DMS 273 (cell line): Measurements from ENCODE around the gene NDUFA5.
A peak's percentile ranks its signal among the peaks of the same experiment; 100 is the strongest.
"Not testable (repeated sequence)": the region's sequence is repeated elsewhere in the genome, so short reads cannot be mapped to it uniquely, and the experiment has no call there.

ENCODE experiments used
- DNase-seq: peaks from one replicate; lab custom pipeline; 2025; ENCODE audit not compliant: unreplicated experiment; lab: John Stamatoyannopoulos, UW

NDUFA5 gene

DNA sequence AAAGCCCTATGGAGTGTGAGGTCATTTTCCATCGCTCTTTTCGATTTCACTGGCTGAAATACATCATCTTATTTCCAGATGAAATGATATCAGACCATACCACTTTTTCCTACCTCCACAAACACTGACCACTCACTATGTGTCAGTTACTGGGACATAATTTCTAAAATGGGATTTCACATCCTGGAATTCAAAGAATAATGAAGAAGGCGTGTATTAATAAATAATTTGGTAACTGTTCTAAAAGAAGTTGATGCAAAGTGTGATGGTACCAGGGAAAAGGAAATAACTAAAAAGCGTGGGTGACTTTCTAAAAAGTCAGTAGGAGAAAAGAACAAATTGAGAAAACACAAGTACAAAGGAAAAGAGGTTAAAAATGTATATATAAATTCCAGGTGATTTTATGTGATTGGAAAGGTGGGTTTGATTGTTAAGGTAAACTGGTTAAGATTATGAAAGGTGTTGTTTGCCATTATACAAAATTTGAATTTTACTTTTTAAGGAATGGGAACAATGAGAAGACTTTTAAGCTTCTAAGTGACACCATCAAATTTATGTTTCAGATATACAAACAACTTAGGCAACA, 764 bp upstream of the NDUFA5 start:
- DNase-seq, result no peak

DNA sequence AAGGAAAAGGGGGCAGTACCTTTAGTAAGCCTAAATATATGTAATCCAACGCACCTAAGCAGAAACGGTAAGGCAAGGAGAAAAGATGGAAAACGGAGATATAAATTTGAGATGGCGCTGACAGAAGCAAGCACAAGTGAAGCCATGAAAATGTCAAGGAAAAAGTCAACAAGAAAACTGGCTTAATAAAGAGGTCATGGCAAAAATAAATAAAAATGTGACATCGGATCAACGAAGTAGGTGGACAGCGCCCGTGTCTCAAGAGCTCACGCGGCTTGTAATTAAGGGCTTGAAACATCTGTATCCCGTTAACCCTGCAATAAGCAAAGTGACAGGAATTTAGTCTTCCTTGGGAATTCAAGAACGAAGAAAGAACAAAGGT, 611 bp downstream of the NDUFA5 start:
- DNase-seq, result peak; percentile 56

DNA sequence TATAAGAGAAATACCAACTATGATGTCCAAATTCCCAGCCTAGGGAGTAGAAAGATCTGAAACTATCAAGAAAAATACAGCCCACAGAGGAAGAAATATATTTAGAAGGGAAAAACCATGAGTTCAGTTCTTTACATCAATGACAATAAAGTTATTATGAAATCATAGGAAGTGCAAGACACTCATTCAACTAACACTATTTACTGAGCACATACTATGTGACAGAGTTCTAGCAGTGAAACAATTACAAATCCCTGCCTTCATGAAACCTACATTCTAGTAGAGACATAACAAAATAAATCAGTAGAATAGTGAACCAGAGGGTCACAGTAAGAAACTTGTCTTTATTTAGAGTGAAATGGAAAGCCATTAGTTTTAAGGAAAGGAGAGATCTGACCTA, 2.1 kb downstream of the NDUFA5 start:
- no peak for DNase-seq

- DNase-seq, result no peak
Measured at GRCh38 chr7:123553159-123553558, 4.5 kb downstream of the NDUFA5 start.

- no peak for DNase-seq
Measured at GRCh38 chr7:123552641-123553040, 5.0 kb downstream of the NDUFA5 start.

- DNase-seq, result not testable (repeated sequence)
Measured at GRCh38 chr7:123552134-123552533, 5.5 kb downstream of the NDUFA5 start.

- no peak for DNase-seq
Measured at GRCh38 chr7:123548406-123548805, 9.2 kb downstream of the NDUFA5 start.

GRCh38 chr7:123539871-123540270, 17.7 kb downstream of the NDUFA5 start:
- DNase-seq, result no peak

DNA sequence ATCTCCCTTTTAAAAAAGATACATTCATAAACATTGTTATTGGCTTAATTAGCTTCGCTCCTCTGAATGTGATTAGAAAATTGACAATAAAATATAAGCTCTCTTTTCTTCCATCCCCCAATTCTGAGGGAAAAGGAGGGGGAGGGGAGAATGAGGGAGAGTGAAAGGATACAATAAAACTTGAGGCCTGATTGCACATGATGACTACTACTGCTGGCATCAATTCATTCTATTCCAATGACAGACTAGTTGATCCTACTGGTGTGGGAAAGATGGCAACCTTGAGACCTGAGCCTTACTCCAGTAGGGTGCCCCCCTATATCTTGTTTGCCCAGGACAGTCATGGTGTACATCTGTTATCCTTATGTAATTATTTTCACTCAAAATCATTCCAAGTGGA, 18.7 kb downstream of the NDUFA5 start:
- DNase-seq, result no peak

DNA sequence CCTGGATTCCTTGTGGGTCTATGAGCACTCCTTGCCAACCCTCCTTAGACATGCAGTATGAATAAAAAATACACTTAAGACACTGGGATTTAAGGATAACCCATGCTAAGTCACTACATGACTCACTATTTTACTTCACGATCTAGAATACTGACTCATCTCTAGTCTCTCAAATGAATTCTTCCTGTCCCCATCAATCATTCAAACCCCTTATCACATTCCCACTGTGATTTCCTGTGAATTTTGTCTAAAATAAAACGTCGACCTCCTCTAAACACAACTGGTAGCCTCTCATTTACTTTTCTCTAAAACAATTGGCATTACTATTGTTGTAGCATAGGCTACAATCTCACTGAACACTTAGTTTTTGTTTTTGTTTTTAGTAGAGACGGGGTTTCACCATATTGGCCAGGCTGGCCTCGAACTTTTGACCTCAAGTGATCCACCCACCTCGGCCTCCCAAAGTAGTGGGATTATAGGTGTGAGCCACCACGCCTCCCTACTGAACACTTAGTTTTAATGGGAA, 19.4 kb downstream of the NDUFA5 start:
- no peak for DNase-seq

- peak; percentile 59 for DNase-seq
Measured at GRCh38 chr7:123537026-123537642, 20.5 kb downstream of the NDUFA5 start.

DNA sequence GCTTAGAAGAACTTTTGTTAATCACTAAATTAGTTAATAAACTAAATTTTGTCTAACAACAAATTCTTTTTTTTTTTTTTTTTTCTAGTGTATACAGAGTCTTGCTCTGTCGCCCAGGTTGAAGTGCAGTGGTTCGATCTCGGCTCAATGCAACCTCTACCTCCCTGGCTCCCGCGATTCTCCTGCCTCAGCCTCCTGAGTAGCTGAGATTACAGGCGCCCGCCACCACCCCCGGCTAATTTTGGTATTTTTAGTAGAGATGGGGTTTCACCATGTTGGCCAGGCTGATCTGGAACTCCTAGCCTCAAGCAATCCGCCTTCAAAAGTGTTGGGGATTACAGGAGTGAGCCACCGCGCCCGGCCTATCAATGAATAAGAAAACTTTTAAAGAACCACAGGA, 22.1 kb downstream of the NDUFA5 start:
- DNase-seq, result no peak

GRCh38 chr7:123534383-123535260, 23.0 kb downstream of the NDUFA5 start, which contains the start of gene IQUB:
IQUB (minus strand) TSS chr7:123534595; CDS start chr7:123512340, 22,255 bp downstream.
- DNase-seq, result peak; percentile 99

- no peak for DNase-seq
Measured at GRCh38 chr7:123533929-123534382, 23.7 kb downstream of the NDUFA5 start.

DNA sequence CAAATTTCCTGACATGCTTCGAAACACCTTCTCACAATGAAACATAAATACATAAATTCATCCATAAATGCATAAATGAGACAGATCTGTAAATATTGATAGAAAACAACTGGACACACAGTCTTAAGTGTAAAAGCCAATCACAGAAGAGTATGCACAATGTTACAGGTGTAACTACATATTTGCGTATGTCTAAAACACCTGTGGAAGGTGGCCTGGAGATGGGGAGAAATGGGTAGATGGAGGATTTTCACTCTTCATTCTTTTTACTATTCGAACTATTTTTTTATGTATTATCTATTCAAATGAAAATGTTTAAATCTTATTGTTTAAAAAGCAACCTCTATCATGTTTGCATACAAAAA, 24.1 kb downstream of the NDUFA5 start:
- no peak for DNase-seq

GRCh38 chr7:123532788-123533552, 24.6 kb downstream of the NDUFA5 start:
- peak; percentile 13 for DNase-seq

GRCh38 chr7:123532343-123532742, 25.3 kb downstream of the NDUFA5 start:
- not testable (repeated sequence) for DNase-seq

DNA sequence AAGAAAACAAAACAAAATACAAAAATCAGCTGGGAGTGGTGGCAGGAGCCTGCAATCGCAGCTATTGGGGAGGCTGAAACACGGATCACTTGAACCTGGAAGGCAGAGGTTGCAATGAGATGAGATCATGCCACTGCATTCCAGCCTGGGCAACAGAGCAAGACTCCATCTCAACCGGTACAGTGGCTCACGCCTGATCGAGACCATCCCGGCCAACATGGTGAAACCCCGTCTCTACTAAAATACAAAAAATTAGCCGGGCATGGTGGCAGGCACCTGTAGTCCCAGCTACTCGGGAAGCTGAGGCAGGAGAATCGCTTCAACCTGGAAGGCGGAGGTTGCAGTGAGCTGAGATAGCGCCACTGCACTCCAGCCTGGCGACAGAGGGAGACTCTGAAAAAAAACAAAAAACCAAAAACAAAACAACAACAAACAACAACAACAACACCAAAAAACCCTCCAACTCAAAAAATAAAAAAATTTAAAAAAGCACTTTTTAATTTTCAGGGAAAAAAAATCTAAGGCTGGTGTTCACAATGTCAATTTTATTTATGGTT, 27.5 kb downstream of the NDUFA5 start:
- not testable (repeated sequence) for DNase-seq

GRCh38 chr7:123528265-123528664, 29.4 kb downstream of the NDUFA5 start:
- no peak for DNase-seq

- not testable (repeated sequence) for DNase-seq
Measured at GRCh38 chr7:123527712-123528225, 29.8 kb downstream of the NDUFA5 start.
